ENCODE measurements around the gene STUB1. TPM values are rescaled to one million over a fixed set of nuclear protein-coding genes. Genes with fewer than 3 reads are reported as not detected.

Gene STUB1
- total and polyA plus RNA-seq, 10 of the 15 experiments (the other 5 are each of a cell fraction or from before 2014, with no cell fraction given), result 4.2 to 136 (median 67.1) TPM

GRCh38 chr16:689175-689897 is 9.1 kb downstream of the STUB1 start:
- Histone ChIP-seq H3K9me3 (replicated peaks; ENCODE audit: control insufficient read depth, insufficient read depth, low read length) (no peaks in the 10 kb centered on the region; the same call in 2 of the 3 replicates), H3K27ac (ENCODE audit: control insufficient read depth, insufficient read depth) (peak overlapping the region; percentile 73), H3K4me2 (ENCODE audit: control insufficient read depth, insufficient read depth) (peak overlapping the region; percentile 88), H3K4me1 (ENCODE audit: control insufficient read depth, insufficient read depth, low read length) (peaks cover 4% of the 10 kb centered on the region), H4K20me1 (ENCODE audit: control insufficient read depth, insufficient read depth) (no peaks in the 10 kb centered on the region), H3K9ac (ENCODE audit: control insufficient read depth, insufficient read depth, low read length) (peak overlapping the region; percentile 96), H3K4me3 (peak overlapping the region; percentile 93), H2AFZ (ENCODE audit: control insufficient read depth, low read depth, low read length) (no peak overlapping the region), H3K36me3 (ENCODE audit: control insufficient read depth in 2 of 2, insufficient read depth in 2 of 2, low read length in 1 of 2) (peaks cover 0 to 6% of the 10 kb centered on the region in 2 experiments; a peak in 2 of 4 replicates), H3K79me2 (ENCODE audit: control insufficient read depth, insufficient read depth, low read length) (peaks cover 9% of the 10 kb centered on the region), H3K27me3 (replicated peaks in 1 of 2; ENCODE audit: control insufficient read depth in 2 of 2, insufficient read depth in 2 of 2, low read length in 1 of 2) (peaks cover 0 to 1% of the 10 kb centered on the region in 2 experiments; a peak in 1 of 4 replicates)
- no TSS peak for BruUV-seq (replicated peaks)
- intact Hi-C loops (cut with micrococcal nuclease; ENCODE audit: unreplicated experiment) (no loop called here), in situ Hi-C loops (cut with MboI) (no loop called here)
- 78% methylated on average over 26 of the region's 26 CpGs for WGBS (ENCODE audit: insufficient coverage, insufficient replicate concordance, low lambda C conversion rate, missing lambda C conversion rate)
- ChIA-PET POLR2A (interaction anchor here (0.9 to 2.0 kb wide), 2 partner anchors 8 to 20 kb away, joined by 3 to 13 read pairs; partner anchors contain the start of gene STUB1), RAD21 (ENCODE audit: unreplicated experiment) (interaction anchor here (1.0 kb wide), 2 partner anchors 8 to 22 kb away, joined by 3 to 4 read pairs; partner anchors contain the start of gene RHOT2), SMC1A (ENCODE audit: uncharacterized antibody, unreplicated experiment) (no interaction called here), CTCF (interaction anchor here (1.0 to 1.6 kb wide), 4 partner anchors 9 to 97 kb away, joined by 3 to 4 read pairs (median 3); partner anchors contain the start of gene STUB1)
- FAIRE-seq, result no peak
- DNase-seq (ENCODE audit: low read depth, low spot score), result no peak
- no peak for ATAC-seq
- TF ChIP-seq PRDM15 (CRISPR knock-in tag; IDR thresholded peaks at IDR 0.05) (no peak), NR2C1 (IDR thresholded peaks at IDR 0.05) (0 out of 2 replicates have a peak, but pooled peaks have one; percentile 28), BCL3 (IDR thresholded peaks at IDR 0.05; ENCODE audit: borderline replicate concordance, insufficient read depth, low read depth, low read length, poor library complexity, severe bottlenecking) (no peak), NR2F1 (conservative IDR thresholded peaks at IDR 0.05) (peak; percentile 71; the same call in 1 of the 2 replicates), PKNOX1 (IDR thresholded peaks at IDR 0.05) (peak; percentile 71; the same call in 1 of the 2 replicates), SUPT20H (IDR thresholded peaks at IDR 0.05; ENCODE audit: borderline replicate concordance, control insufficient read depth, low read depth, low read length) (no peak), POLR2A (IDR thresholded peaks at IDR 0.05; ENCODE audit: low read depth, low read length) (peak; percentile 56), PBX3 (IDR thresholded peaks at IDR 0.05; ENCODE audit: insufficient replicate concordance, low read depth, low read length) (peak; percentile 56), SKIL (IDR thresholded peaks at IDR 0.05; ENCODE audit: low read depth, poor library complexity, severe bottlenecking) (no peak), TBL1XR1 (IDR thresholded peaks at IDR 0.05; ENCODE audit: low read depth, low read length) (no peak), RAD21 (IDR thresholded peaks at IDR 0.05; ENCODE audit: insufficient read depth, low read depth, low read length) (no peak), NFYA (IDR thresholded peaks at IDR 0.05; ENCODE audit: borderline replicate concordance, low read depth, low read length) (no peak)
